ENCODE data around the gene UBE2H.

The UBE2H gene

DNA sequence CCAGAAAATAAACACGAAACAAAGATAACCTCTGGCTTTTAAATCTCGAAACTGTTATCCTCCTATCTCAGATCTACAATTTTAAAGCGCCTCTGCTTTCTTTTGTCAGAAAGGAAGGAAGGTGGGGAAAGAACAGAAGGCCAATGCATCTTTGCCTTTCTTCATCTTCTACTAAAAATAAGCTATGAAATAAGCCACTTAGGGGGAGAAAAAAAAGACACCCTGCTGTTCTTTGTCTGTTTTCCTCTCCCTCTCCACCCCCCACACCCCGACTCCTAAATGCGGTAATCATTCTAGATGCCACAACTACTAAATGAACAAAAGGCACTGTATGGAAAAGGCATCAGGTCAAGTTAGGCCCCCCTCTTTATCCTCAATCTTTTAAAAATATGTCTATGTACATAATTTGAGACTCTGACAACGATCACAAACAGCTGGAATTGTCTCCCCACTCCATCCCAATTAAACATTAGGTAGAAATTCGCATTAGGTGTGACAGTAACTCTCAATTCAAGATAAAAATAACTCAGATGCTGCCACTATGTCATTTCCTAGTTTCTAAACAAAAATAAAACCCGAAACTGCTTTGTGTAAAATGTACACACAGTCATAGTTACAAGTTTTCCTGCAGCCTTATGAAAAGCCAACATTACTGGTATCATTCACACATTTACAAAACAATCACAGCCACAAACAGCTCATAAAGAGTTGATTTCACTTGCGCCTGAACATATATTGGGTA lies 2.4 kb downstream of the UBE2H start:
- DNase-seq (ENCODE audit: low read depth in 2 of 2) = no peak

DNA sequence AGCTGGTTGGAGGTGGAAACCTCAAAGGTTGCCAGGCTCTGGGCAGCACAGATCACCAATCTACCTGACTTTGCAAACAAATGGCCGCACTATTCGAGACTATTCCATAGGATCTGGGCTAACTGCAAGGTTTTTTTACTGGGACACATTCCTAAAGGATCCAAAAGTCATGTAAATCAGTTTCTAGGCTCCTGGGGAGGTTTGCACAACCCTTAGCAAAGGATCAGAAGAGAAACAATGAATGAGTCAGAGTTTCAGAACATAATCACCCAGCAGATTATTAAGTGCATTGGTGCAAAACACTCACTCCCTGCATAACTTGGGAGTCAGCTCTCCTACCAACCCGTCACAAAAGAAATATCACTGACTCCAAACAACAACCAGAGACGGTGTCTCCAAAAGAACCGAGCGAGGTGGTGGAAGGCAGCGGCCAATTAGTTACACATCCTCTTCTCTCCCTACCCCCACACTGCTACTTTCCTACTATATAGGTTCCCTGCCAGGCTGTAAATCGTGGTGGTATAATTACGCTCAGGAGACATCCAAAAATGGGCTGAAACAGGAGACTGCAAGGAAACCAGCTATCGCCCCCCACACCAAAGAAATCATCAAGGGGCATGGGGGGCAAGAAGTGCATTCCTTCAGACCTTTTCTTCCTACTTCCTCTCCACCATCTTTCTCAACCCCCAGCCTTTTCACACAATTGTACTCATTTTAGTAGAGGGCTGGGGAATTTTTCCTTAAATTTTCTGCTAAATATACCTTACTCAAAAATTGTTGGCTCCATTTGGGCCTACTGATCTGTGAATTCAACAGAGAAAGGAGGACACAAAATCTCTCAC lies 3.2 kb downstream of the UBE2H start:
- no peak for DNase-seq (ENCODE audit: low read depth in 2 of 2)

DNA sequence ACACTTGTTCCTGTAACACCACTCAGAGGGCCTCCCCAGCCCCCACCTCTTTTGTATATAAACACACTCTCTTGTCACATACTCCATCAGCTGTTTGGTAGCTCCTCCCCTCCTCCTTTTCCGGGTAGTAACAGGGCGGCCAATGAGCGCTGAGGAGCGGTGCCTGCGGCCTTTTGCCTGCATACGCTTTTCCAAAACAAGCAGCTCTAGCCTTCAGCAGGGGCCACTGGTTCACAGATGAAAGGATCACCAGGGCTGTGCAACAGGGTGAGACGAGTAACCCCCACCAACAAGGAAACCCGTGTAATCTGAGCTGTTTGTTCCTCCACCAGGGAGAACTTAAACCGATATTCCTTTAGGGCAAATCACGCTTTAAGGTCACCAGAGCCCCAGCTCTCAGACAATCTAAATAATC lies 3.9 kb downstream of the UBE2H start:
- peak; percentile 56 to 73 for DNase-seq (ENCODE audit: low read depth in 2 of 2)

DNA sequence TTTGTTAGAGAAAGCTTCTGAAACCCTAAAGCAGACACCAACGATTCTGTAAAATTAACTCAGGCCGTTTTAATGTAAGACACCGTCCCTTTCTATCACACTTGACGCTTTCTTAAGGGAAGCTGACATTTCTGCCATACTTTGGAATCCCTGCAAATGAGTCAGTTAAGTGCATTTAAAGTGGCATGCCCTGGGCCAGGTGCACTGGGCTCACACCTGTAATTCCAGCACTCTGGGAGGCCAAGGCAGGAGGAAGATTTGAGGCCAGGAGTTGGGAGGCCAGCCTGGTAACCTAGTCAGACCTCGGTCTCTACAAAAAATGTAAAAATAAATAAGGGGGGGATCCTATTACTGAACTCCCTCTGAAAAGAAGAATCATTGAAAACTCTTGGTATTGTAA lies 4.4 kb downstream of the UBE2H start:
- no peak for DNase-seq (ENCODE audit: low read depth in 2 of 2)

DNA sequence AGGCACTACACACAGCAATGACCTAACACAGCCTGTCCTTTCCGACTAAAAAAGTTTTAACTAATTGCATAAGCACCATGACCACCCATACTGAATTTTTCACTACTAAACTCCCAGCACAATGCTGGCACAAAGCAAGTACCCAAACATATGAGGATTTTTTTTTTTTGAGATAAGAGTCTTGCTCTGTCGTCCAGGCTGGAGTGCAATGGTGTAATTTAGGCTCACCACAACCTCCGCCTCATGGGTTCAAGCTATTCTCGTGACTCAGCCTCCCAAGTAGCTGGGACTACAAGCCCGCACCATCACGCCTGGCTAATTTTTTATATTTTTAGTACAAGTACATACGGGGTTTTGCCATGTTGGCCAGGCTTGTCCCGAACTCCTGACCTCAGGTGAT lies 5.1 kb downstream of the UBE2H start:
- no peak for DNase-seq (ENCODE audit: low read depth in 2 of 2)

DNA sequence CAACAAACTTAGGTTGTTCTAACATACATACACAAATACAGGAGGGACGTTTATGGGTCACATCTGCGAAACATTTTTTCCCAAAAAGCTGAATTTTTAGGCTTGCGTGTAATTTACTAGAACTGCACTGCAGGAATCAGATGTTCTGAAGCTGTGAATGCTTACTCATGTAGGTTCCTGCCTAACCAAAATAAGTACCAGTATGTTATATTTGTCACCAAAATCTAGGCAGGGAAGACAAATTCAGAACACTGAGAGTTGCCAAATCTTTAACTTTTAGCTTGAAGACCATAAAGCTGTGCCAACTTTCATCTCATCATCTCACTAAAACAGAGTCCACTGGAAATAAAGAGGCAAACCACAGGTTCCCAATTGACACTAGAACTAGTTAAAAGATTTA lies 5.7 kb downstream of the UBE2H start:
- no peak for DNase-seq (ENCODE audit: low read depth in 2 of 2)

DNA sequence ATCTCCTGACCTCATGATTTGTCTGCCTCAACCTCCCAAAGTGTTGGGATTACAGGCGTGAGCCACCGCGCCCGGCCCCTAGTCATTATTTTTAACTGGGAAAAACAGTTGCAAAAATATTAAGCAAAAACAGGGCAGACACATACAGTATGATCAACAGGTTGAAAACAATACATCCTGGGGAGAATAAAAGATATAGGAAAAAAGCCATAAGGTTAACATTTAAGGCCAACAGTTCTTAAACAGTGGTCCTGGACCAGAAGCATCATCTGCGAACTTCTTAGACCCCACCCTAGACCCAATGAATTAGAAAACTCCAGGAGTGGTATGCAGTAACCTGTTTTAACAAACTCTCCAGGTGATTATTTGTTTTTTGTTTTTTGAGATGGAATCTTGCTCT lies 6.5 kb downstream of the UBE2H start:
- DNase-seq (ENCODE audit: low read depth in 2 of 2) = no peak

DNA sequence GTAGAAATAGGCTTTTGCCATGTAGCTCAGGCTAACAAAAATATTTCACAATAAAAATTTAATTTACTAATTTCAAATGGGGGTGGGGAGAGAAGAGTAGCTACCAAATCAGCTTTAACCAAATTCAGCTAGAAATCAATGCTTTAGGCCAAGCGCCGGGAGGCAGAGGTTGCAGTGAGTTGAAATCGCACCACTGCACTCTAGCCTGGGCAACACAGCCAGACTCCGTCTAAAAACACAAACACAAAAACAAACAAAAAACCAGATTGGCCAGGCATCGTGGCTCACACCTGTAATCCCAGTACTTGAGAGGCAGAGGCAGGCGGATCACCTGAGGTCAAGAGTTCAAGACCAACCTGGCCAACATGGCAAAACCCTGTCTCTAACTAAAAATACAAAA lies 9.4 kb downstream of the UBE2H start:
- DNase-seq (ENCODE audit: low read depth in 2 of 2) = no peak

DNA sequence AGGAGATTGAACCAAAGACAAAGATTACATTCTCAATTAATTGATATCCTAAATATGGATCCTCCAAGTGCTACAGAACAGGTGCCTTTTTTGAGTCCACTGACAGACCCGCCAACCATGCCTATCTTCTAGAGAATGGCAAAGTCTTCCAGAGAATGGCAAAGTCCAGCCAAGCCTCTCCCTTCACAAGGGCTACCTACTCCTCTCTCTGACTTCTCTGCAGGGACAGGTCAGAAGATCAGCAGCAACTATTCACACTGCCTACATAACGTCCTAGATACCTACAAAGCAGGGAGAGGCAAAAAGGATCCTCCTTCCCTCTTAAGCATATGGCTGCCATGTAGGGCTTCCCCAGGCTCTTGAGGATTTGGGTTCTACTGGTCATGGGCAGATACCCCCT lies 12.4 kb downstream of the UBE2H start:
- no peak for DNase-seq (ENCODE audit: low read depth in 2 of 2)

DNA sequence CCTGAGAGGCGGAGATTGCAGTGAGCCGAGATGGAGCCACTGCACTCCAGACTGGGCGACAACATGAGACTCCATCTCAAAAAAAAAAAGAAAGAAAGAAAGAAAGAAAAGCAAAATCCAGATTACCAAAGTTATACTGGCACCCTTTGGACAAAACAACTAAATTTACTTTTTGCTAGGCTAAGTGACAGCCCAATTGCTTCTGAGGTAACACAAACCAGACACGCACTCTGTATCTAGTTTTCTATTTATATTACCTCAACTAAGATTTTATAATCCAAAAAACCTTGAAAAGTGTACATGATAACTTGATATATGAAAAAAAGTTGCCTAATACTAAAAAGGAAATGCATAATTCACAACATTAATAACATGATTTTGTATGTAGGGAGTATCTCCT lies 12.9 kb downstream of the UBE2H start:
- no peak for DNase-seq (ENCODE audit: low read depth in 2 of 2)

DNA sequence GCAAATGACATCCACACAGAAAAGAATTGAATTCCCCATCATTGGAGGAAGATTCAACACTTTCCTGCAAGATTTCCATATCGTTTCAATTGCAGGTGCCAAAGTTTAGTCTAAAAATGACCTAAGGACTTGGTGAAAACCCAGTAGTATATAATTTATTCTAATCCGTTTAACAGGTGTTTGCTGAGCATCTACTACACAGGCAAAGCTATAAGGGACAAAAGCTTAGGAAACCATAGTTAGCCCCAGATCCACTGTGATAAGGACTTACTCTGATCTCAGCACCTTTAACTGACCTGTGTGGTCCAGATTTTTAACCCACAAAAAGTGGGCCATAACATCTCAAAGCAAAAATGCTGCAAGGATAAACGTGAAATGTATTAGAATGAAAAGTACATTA lies 19.1 kb downstream of the UBE2H start:
- no peak for DNase-seq (ENCODE audit: low read depth in 2 of 2)

DNA sequence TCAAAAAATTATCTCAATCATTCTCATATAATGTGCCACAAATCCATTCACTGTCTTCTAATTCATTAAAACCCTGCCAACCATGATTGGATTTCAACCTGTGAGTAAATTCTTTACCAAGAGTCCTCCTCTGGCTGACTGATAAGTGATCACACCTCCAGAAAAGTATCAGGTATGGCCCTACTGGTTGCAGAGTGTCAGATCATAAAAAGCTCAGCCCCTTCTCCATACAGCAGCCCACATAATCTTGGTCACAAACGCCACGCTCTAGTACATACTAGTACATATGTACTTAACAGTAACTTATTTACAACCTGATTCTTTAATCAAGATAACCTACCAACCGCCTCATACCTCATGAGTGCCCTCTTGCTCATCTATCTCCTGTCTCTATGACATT lies 26.1 kb downstream of the UBE2H start:
- DNase-seq (ENCODE audit: low read depth in 2 of 2) = no peak

DNA sequence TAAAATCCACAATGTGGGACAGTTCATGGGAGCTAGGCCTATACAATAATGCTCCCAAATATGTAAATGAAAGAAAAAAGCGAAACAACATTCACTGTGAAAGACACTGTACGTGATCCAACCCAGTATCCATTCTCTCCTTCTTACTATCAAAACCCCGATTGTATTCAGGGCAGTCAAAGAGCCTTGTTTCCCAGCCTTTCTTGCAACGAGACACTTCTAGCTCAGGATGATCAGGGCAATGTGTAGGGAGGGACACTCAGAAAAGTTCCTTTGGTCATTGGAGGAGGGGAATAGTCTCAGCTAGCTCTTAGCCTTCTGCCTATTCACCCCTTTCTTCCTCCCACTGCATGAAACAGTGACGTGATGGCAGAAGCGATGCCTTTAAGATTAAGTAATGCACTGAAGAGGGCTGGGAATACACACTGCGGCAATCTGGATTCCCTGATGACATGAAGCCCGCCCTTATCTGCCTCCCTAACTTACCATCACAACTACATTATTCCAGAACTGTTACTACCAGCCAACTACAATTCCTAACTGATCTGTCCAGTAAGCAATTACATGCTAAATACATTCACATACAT lies 27.3 kb downstream of the UBE2H start:
- no peak for DNase-seq (ENCODE audit: low read depth in 2 of 2)

DNA sequence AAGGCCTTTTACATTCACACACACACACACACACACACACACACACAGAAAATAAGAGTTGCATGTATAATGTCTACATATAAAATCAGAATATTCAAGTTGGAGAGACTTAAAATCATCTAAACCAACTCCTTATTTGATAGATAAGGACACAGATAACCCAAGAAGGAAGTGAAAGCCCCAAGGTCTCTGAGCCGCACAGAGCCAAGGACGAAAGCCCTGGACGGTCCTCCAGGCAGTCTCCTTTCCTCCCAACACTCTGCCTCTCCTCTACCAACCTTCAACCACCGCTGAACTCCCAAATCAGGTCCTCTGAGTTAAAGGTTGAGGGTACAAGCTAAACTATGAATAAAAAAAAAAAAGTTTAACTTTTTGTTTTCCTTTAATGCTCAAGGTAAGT lies 28.2 kb downstream of the UBE2H start:
- DNase-seq (ENCODE audit: low read depth in 2 of 2) = no peak

DNA sequence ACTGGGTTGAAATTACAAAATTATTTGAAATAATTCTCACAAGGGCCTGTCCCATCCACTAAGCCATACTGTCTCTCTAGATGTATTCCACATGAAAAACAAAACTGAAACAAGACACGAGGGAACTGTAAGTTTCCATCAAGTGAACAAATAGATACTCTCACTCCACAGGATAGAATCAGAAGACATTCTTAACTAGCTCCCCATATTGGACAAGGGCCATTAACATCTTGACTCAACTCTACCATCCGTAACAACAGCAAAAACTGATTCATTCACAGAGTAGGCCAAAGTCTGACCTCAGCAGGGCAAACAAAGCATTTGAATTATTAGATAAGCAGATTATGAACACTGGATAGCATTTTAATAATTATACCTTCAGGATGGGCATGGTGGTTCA lies 29.1 kb downstream of the UBE2H start:
- DNase-seq (ENCODE audit: low read depth in 2 of 2) = no peak

DNA sequence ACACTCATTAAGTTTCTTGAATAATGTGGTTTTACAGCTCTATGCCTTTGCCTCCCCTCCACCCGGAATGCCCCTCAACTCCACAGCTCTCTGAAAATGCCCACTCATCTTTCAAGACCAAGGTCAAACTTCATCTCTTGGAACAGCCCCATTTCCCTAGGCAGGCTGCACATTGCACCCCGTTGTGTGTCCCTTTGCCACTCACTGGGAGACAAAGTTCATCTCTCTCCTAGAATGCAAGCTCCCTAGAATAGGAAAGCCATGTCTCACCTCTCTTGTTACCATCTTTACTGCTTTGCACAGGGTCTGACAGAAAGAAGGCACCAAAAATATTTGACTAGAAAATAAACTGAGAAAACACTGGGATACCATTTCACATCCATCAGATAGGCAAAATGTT lies 33.3 kb downstream of the UBE2H start:
- DNase-seq (ENCODE audit: low read depth in 2 of 2) = no peak

DNA sequence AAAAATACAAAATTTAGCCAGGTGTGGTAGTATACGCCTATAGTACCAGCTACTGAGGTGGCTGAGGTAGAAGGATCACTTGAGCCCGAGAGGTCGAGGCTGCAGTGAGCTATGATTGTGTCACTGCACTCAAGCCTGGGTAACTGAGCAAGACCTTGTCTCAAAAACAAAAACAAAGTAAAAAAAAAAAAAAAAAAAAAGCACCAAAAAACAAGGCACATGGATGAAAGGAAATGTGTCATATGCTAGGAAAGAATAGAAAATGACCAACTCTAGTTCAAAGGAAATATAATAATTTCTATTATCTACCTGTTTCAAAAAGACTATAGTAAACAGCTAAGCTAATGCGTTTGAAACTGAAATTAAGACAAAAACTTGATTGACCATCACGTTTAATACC lies 33.8 kb downstream of the UBE2H start:
- DNase-seq (ENCODE audit: low read depth in 2 of 2) = no peak

DNA sequence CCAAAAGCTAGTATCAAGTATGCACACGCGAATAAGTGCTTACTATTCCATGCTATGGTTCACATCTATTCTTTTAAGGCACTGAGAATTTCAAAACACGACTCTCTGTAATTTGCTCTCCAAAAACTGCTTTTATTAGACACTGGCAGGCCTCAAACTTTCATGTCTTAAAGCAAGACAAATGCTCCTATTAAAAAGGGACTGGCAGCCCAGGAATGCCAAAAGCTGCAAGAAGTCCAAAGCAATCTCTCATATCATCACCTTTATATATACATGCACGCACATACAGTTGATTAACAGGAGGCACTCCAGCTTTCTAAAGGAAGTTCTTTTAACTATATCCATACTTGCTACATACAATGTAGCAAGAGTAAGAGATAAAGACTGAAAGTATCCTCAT lies 34.8 kb downstream of the UBE2H start:
- DNase-seq (ENCODE audit: low read depth in 2 of 2) = no peak

DNA sequence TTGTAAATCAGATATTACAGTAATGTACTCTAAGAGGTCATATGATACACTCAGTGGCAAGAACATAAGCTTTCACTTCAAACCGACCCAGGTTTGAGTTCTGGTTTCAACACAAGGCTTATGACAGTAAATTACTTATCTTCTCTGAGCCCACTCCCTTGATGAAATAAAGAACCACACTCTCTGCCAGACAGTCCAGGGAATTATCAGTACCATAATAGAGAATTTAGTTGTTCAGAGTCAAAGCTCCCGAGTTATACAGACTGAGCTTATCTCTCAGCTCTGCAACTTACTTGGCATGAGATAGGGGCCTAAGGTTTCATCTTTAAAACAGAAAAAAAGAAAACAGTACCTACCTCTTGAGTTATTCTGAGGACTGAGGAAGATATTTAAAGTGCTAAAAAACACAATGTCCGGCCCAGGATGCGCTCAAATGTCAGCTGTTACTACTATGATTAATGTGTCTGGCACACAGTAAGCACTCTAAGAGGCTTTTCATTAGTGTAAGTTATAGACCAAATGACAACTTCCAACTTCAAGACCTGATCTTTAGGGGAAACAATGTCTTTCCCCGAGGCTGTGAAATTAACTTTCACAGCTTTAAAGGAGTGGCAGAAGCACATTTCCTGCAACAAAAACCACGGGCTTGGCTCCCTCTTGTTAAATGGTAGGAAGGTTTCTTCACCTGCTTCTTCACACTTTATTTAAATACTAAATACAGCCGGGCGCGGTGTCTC lies 38.1 kb downstream of the UBE2H start:
- DNase-seq (ENCODE audit: low read depth in 2 of 2) = no peak

DNA sequence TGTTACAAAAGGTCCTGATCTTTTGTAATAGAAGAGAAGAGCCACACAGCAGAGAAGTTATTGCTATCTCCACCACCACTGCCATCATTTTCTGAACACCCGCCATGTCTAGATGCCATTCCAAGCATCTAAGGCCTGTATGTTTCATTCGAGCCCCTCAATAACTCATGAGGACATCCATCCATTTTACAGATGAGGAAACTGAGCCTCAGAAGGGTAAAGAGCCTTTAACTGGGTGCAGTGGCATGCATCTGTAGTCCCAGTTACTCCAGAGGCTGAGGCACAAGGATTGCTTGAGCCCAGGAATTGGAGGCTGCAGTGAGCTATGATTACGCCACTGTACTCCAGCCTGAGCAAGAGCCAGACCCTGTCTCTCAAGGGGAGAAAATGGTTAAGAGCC lies 39.3 kb downstream of the UBE2H start:
- no peak for DNase-seq (ENCODE audit: low read depth in 2 of 2)

DNA sequence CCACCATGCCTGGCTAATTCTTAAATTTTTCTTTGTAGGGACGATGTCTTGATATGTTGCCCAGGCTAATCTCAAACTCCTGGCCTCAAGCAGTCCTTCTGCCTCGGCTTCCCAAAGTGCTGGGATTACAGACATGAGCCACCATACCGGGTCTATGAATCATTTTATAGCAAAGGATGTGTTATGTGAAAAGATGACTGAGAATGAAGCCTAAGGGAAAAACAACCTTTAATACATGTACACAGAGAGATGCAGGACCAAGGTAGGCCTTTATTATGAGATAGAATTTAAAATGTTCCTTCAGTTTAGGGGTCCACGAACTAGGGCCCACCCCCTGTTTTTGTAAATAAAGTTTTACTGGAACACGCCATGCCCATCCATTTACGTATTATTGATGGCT lies 41.0 kb downstream of the UBE2H start:
- no peak for DNase-seq (ENCODE audit: low read depth in 2 of 2)

DNA sequence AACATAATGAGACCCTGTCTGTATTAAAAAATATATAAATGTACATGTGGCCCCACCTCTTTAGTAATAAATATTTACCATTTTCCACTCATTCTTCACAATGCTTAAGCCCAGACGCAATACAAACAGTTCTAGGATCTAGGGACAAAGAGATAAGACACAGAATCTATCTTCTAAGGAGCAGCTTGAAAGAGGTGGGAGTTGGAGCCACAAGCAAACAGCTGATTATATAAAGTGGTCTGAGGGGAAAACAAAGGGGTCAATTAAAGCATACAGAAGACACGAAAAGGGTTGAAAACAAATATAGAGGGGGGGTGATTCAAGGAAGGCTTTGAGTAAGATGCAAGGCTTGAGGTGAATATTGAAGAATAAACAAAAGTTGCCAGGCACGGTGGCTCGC lies 43.1 kb downstream of the UBE2H start:
- no peak for DNase-seq (ENCODE audit: low read depth in 2 of 2)

Measured in activated CD8-positive, alpha-beta memory T cell treated with anti-CD3 and anti-CD28 coated beads for 4 hours (primary cell).